HS-5 (cell line): ENCODE data around the gene CD247.

ENCODE experiments used
- DNase-seq: peaks from one replicate; pipeline ENCODE4 v3.0.0-alpha.2; 2012; ENCODE audit warnings: low read depth

Gene CD247

DNA sequence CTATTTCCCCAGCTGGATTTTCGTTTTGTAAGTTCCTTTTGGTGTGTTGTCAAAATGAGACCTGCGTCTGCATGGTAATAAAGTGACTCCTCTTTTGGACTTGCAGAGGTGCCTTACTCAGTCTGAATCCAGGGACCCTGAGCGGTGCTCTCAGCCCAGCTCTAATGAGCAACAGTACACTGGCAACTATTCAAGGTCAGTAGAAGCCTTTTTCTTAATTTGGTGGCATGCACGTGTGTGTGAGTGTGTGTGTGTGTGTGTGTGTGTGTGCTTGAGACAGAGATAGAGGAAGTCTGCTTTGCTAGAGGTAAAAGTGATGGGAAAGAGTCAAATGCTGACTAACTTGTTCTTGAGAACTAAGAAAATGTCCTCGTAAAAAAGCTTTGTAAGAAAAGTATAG is 105.4 kb downstream of the CD247 start:
- DNase-seq = no peak

- DNase-seq = no peak
Observed at GRCh38 chr1:167412072-167412471, 106.3 kb downstream of the CD247 start.

DNA sequence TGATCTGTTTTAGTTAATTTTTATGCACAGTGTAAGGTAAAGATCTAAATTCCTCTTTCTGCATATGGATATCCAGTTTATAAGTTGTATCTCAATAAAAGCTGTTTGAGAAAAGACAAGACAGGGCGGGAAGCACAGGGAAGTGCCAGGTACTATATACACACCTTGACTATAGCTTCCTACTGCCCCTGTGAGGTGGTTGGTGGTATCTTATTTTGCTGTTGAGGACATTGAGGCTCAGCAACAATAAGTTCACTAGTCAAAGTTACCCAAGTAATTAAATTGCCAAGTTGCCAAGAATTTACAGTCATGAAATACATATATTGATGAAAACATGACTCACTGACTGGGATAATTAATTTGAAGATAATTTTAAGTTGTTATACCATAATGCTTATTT is 109.1 kb downstream of the CD247 start:
- DNase-seq = no peak

DNA sequence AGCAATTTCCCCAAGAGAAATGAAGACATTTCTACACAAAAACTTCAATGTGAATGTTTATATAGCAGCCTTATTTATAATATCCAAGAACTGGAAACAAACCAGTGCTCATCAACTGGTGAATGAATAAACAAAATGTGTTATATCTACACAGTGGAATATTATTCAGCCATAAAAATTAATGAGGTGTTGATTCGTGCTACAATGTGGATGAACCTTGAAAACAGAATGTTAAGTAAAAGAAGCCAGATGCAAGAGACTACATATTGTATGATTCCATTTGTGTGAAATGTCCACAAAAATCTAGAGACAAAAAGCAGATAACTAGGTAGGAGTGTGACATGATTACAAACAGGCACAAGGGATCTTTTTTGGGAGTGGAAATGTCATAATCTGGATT is 110.0 kb downstream of the CD247 start:
- no peak for DNase-seq

GRCh38 chr1:167404908-167405307 is 113.4 kb downstream of the CD247 start:
- no peak for DNase-seq

GRCh38 chr1:167404161-167404888 is 114.0 kb downstream of the CD247 start:
- no peak for DNase-seq

GRCh38 chr1:167401260-167401873 is 117.0 kb downstream of the CD247 start:
- peak; percentile 20 for DNase-seq

DNA sequence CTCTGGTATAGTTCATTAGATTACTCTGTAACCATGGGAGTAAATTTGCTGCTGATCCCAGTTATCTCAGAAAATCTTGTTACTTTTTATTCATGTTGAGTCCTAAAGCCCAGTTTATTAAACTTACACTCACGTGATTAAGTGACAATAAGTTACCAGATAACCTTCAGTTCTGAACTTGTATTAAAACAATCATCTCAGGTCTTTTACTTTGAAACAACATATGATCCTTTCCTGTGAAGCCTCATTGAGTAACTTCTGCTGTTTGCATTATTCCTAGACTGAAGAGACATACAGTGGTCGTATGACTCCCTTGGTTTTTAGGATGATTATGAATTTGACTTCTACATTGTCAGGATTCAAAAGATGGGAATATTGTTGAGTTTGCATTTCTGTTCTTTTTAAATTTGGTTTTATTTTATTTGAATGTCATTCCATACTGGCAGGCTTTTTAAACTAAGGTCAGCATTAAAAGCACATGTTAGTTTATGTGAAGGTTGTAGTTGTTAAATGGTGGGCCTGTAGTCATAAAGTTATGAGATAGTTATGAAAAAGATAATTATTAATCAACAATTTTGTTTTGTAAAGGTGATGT is 117.9 kb downstream of the CD247 start:
- no peak for DNase-seq

DNA sequence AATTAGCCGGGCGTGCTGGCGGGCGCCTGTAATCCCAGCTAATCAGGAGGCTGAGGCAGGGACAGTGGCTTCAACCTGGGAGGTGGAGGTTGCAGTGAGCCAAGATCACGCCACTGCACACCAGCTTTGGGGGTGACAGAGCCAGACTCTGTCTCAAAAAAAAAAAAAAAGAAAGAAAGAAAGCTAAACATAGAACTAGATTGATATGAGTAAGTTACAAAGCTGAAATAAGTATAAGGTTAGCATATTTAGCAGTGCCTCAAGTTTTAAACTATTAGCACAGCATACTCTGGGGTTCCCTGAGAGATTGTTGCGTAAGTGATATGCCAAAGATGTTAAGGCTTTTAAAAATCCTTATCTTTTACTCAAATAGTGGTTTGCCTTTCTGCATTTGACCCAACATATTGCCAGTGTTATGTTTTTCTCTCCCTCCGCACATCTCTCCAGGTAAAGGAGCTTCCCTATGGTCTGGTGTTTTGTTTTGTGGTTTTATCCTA is 126.1 kb downstream of the CD247 start:
- no peak for DNase-seq

DNA sequence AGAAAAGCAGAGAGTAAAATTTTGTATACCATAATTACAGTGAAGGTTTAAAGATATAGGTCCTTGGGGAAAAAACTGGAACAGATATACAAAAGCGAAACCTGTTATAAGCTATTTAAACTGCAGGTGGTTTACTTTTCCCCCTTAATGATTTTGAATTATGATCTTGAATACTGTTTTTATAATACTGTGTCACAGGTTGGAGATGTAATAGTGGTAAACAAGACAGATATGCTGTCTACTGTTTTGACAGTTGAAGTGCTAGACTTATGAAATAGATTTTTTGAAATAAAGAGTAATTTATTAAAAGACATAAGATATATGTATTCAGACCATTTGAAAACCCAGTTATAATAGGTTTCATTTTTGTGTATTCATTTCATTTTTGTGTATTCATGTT is 129.4 kb downstream of the CD247 start:
- no peak for DNase-seq

GRCh38 chr1:167387251-167387910 is 130.9 kb downstream of the CD247 start:
- DNase-seq = no peak
